ENCODE results near the gene EED.
A peak's percentile ranks its signal among the peaks of the same experiment; 100 is the strongest.
"Not testable (repeated sequence)": the region's sequence is repeated elsewhere in the genome, so short reads cannot be mapped to it uniquely, and the experiment has no call there.

Gene EED

GRCh38 chr11:86249307-86250098 lies 5.0 kb downstream of the EED start:
- no peak for DNase-seq

GRCh38 chr11:86251345-86251744 lies 6.8 kb downstream of the EED start:
- no peak for DNase-seq

- no peak for DNase-seq
Observed at GRCh38 chr11:86255896-86256295, 11.3 kb downstream of the EED start.

- no peak for DNase-seq
Observed at GRCh38 chr11:86256608-86257007, 12.1 kb downstream of the EED start.

GRCh38 chr11:86257446-86257845 lies 12.9 kb downstream of the EED start:
- no peak for DNase-seq

- DNase-seq = no peak
Observed at GRCh38 chr11:86259730-86260129, 15.2 kb downstream of the EED start.

- DNase-seq = no peak
Observed at GRCh38 chr11:86261328-86261727, 16.8 kb downstream of the EED start.

- no peak for DNase-seq
Observed at GRCh38 chr11:86262387-86262786, 17.8 kb downstream of the EED start.

- no peak for DNase-seq
Observed at GRCh38 chr11:86264649-86265048, 20.1 kb downstream of the EED start.

- no peak for DNase-seq
Observed at GRCh38 chr11:86265194-86265593, 20.6 kb downstream of the EED start.

- DNase-seq = no peak
Observed at GRCh38 chr11:86269645-86270044, 25.1 kb downstream of the EED start.

- DNase-seq = no peak
Observed at GRCh38 chr11:86274503-86274902, 29.9 kb downstream of the EED start.

- DNase-seq = no peak
Observed at GRCh38 chr11:86274999-86275398, 30.4 kb downstream of the EED start.

- DNase-seq = peak; percentile 12
Observed at GRCh38 chr11:86275493-86276370, 31.2 kb downstream of the EED start.

- DNase-seq = no peak
Observed at GRCh38 chr11:86277741-86278140, 33.2 kb downstream of the EED start.

- no peak for DNase-seq
Observed at GRCh38 chr11:86278226-86278625, 33.7 kb downstream of the EED start.

- no peak for DNase-seq
Observed at GRCh38 chr11:86279747-86280146, 35.2 kb downstream of the EED start.

- no peak for DNase-seq
Observed at GRCh38 chr11:86287468-86287796, 42.9 kb downstream of the EED start.

- DNase-seq = no peak
Observed at GRCh38 chr11:86288776-86289507, 44.4 kb downstream of the EED start.

- DNase-seq = not testable (repeated sequence)
Observed at GRCh38 chr11:86289508-86290280, 45.1 kb downstream of the EED start.

GRCh38 chr11:86291466-86292262 lies 47.1 kb downstream of the EED start:
- DNase-seq = peak; percentile 35

Measured in NCI-H1105 treated with DMSO at 0.1 percent for 48 hours (cell line).